T1000 (cell line): ENCODE results near the gene FAM171A1.
A peak's percentile ranks its signal among the peaks of the same experiment; 100 is the strongest.
"Not testable (repeated sequence)": the region's sequence is repeated elsewhere in the genome, so short reads cannot be mapped to it uniquely, and the experiment has no call there.

Experiments
- DNase-seq: peaks from one replicate; lab custom pipeline; 2025; ENCODE audit warnings: mixed read lengths; lab: John Stamatoyannopoulos, UW

Gene FAM171A1

GRCh38 chr10:15209827-15210509 is 161.1 kb downstream of the FAM171A1 start:
- DNase-seq, result peak; percentile 86

- no peak for DNase-seq
Observed at GRCh38 chr10:15208221-15208620, 162.9 kb downstream of the FAM171A1 start.

- DNase-seq, result not testable (repeated sequence)
Observed at GRCh38 chr10:15207410-15207809, 163.7 kb downstream of the FAM171A1 start.

GRCh38 chr10:15202639-15203038 is 168.4 kb downstream of the FAM171A1 start:
- no peak for DNase-seq

GRCh38 chr10:15202301-15202621 is 168.8 kb downstream of the FAM171A1 start:
- DNase-seq, result not testable (repeated sequence)

- peak; percentile 64 for DNase-seq
Observed at GRCh38 chr10:15201589-15202300, 169.3 kb downstream of the FAM171A1 start.

GRCh38 chr10:15200626-15201025 is 170.5 kb downstream of the FAM171A1 start:
- peak; percentile 93 for DNase-seq

GRCh38 chr10:15197911-15198310 is 173.2 kb downstream of the FAM171A1 start:
- no peak for DNase-seq

- no peak for DNase-seq
Observed at GRCh38 chr10:15197276-15197675, 173.8 kb downstream of the FAM171A1 start.

- no peak for DNase-seq
Observed at GRCh38 chr10:15196021-15196834, 174.9 kb downstream of the FAM171A1 start.

- no peak for DNase-seq
Observed at GRCh38 chr10:15189133-15189885, 181.8 kb downstream of the FAM171A1 start.

- no peak for DNase-seq
Observed at GRCh38 chr10:15188603-15189002, 182.5 kb downstream of the FAM171A1 start.

- no peak for DNase-seq
Observed at GRCh38 chr10:15183689-15184481, 187.2 kb downstream of the FAM171A1 start.

- DNase-seq, result no peak
Observed at GRCh38 chr10:15182540-15183207, 188.4 kb downstream of the FAM171A1 start.

GRCh38 chr10:15181576-15182156 is 189.4 kb downstream of the FAM171A1 start:
- no peak for DNase-seq

GRCh38 chr10:15180736-15181135 is 190.4 kb downstream of the FAM171A1 start:
- DNase-seq, result no peak

- no peak for DNase-seq
Observed at GRCh38 chr10:15176269-15176668, 194.8 kb downstream of the FAM171A1 start.

- no peak for DNase-seq
Observed at GRCh38 chr10:15175587-15175986, 195.5 kb downstream of the FAM171A1 start.

GRCh38 chr10:15172306-15172840 is 198.7 kb downstream of the FAM171A1 start:
- no peak for DNase-seq
